8988T (cell line): Measurements from ENCODE around the gene RNF121.

Experiments
- DNase-seq: peaks from one replicate; pipeline ENCODE4 v3.0.0; 2011

RNF121 gene

GRCh38 chr11:72007089-72007476, 78.2 kb downstream of the RNF121 start:
- DNase-seq = no peak

DNA sequence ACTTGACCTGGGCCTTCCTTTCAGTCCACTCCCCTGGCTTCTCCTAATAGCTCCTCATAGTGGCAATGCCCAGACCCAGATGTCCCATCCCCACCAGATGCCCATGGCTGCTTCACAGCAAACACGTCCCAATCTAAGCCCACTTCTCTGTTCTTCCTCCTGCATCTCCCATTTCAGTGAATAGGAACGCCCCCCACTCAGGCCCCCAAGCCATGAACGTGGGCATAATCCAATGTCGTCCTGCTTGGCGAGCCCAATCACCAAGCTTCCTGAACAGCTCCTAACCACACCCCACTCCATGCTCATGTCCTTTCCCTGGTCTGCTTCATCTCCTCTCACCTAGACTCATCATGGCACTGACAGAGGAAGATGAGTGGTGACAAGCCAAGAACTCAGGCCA, 78.7 kb downstream of the RNF121 start:
- no peak for DNase-seq

- no peak for DNase-seq
Observed at GRCh38 chr11:72008728-72009127, 79.9 kb downstream of the RNF121 start.

- no peak for DNase-seq
Observed at GRCh38 chr11:72009156-72009555, 80.3 kb downstream of the RNF121 start.

DNA sequence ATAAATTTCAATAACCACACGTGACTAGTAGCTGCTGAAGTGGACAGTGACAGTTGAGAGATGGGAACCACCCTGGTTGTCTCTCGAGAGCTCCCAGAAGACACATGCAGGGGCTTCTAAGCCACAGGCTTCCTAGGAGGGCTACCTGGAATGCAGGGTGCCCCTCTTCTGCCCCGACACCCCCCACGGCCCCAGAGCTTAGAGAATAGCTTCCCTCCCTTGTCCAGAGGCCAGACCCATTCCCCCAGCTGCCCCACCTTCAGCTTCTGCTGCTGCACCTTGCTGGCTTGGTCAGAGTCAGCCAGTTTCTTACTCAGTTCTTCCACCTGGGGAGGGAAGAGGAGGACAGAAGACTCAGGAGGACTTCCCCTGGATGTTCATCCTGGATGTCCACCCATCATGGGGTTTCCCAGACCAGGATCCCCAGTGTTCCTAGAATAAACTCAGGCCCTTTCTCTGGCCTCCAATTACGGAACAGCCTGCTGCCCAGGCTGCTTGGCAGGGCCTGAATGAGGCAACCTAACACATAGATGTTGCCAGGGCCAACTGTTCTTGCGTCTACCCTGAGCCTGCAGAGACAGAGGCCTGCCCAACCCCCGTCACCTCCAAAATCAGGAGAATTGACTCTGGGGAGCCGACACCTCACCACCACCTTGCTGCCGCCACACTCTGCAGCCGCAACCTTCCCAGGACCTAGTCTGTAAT, 81.8 kb downstream of the RNF121 start:
- DNase-seq = no peak

- no peak for DNase-seq
Observed at GRCh38 chr11:72012091-72012630, 83.3 kb downstream of the RNF121 start.

DNA sequence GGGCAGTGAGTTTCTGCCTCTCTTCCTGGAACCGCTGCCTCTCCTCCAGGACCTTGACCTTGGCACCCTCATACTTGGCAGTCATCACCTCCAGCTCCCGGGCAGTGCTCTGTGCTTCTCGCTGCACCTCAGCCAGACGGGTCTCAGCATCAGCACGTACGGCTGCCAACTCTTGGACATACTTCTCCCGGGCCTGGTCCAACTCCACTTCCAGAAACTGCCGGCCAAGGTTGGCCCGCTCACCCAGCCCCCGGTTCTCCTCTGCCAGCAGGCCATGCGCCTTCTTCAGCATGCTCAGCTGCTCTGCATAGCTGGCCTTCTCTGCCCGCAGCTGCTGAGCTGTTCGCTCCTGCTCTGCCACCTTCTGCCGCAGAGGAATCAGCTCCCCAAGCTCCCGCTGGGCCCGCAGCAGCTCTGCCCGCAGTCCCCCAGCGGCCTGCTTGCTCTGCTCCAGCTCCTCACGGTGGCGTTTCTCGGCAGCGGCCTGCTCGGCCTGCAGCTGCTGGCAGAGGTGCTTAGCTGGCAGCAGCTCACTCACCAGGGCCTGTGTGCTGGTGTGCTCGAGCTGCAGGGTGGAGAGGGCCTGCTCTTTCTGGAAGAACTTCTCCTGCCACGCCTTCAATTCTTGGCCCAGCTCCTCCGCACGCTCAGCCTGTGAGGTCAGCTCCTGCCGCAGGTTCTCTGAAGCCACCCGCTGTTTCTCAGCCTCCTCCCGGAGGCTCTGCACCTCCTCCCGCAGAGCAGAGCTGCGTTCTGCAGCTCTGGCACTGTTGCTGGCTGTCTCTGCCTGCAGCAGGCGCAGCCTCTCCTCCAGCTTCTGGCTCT, 84.3 kb downstream of the RNF121 start:
- no peak for DNase-seq

GRCh38 chr11:72013765-72014711, 85.2 kb downstream of the RNF121 start:
- no peak for DNase-seq

DNA sequence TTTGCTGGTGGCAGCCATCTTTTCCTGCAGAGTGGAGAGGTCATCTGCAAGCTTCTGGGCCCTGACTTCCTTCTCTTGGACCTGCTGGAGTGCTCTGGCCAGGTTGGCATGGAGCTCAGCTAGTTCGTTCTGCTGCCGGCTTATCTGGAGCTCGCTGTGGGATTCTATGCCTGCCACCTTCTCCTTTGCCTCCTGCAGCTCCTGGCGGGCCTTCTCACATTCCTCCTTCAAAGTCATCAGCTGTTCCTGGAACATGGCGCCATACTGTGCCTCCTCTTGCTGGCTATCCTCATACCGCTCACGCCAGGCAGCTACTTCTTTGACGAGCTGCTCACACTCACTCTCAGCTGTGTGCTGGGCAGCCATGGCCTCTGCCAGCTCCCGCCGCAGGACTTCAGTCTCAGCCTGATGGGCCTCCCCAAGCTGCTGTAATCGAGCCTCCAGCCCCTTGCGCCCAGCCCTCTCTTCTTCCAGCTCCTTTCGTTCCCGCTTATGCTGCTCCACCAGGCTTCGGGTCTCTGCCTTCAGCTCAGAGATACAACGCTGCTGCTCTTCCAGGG, 86.0 kb downstream of the RNF121 start:
- DNase-seq = no peak

DNA sequence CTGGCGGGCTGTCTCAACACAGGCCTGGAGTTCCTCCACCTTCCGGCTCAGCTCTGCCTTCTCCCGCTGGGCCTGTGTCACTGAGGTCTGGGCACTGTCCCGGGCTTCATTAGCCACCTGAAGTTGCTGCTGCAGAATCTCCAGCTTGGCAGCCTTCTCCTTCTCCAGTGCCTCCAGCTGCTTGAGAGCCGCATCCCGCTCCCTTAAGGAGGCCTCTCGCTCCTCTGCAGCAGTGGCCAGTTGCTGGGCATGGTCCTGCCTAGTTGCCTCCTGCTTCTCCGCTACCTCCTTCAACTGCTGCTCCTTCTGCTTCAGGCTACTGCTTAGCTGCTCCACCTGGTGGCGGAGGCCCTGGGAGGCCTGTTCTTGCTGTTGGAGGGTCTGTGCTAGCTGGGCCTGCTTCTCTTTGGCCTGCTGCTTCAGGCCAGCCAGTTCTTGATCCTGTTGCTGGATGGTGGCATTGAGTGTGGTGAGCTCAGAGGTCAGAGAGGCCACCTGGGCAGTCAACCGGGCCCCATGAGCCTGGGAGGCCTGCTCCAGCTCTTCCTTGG, 86.7 kb downstream of the RNF121 start:
- DNase-seq = no peak

- DNase-seq = no peak
Observed at GRCh38 chr11:72018171-72018570, 89.3 kb downstream of the RNF121 start.

DNA sequence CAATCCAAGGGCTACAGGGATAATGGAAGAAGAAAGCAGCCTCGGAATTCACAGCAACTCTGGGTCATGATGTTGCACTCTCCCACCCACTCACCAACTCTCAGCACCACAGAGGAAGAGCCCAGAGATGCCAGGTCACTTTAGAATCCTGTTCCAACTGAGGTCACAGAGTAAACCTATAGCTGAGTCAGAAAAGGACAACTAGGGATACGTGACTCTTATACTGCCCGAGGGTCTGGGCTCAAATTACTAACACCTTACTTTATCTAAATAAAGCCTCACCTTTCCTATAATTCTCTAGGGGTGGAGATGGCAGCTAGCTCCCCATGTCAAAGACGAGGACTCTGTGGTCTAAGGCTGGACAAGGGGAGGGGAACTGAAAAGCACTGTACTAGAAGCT, 94.5 kb downstream of the RNF121 start:
- no peak for DNase-seq

DNA sequence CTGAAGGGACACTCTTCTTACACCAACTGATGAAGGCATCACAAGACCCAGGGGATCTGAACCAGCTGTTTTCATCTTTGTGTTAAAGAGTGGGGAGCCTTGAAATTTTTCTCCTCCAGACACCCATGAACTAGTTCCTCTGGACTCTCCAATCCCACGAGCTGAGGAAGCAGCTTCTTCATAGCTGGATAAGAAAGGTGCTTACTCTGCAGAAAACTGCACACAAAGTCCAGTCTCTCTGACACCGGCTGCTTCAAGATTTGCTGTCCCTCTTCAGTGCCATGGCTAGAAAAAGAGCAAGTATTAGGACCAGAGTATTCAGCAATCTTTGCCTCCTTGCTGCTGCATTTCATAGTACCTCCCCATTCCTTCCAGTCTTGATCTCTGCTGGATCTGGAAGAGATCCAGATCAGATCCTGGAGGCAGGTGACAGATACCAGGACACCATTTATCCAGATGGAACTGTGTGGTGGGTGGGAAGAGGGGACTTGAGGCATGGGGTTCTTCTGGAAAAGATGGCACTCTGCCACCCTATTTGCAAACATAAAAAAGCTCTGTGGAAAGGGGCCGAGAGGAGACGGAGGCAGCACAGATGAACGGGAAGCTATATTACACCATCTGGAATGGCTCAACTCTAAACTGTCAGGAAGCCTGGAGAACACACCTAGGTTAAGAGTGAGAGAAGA, 95.4 kb downstream of the RNF121 start:
- no peak for DNase-seq

DNA sequence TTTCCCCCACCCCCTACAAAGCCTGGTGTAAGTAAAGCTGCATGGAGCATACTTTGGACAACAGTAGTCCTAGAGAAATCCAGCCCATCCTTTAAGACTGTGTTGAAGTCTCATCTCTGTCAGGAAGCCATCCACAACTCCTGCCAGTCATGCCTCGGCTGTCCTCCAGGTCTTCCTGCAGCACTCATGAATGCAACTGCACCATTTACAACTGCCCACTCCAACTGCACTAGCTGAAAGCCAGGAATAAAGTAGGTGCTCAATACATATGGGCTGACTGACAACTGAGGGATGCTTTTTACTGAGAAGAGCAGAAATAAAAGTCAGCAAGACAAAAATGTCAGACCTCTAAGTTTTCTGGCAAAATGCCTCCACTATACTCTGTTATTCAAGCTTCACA, 97.2 kb downstream of the RNF121 start:
- DNase-seq = no peak

- no peak for DNase-seq
Observed at GRCh38 chr11:72030472-72031045, 101.7 kb downstream of the RNF121 start.

GRCh38 chr11:72036687-72037086, 107.8 kb downstream of the RNF121 start:
- DNase-seq = no peak

GRCh38 chr11:72037554-72038311, 108.9 kb downstream of the RNF121 start:
- no peak for DNase-seq

DNA sequence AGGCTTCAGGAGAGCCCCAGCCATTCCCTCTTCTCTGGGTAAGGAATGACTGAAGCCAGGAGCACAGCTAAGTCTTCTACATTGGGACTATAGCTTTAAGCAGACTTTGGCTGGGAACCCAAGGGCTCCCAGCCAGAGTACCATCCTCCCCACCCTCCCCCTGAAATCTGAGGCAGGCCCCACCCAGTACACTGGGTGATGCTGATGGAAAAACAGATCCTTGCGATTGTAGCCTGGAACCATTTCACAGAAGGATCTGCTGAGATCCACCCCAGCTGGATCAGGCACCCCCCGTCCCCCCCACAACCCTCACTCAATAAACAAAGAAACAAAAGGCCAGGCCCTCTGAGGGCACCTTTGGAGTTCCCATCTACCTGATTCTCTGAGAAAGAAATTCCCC, 109.6 kb downstream of the RNF121 start:
- no peak for DNase-seq

GRCh38 chr11:72039031-72039855, 110.4 kb downstream of the RNF121 start:
- DNase-seq = no peak
